Neuronal stem cell (in vitro differentiated cells): ENCODE measurements around the gene DUSP22.
A peak's percentile ranks its signal among the peaks of the same experiment; 100 is the strongest.

Experiments
- DNase-seq: peaks from one replicate; pipeline ENCODE4 v3.0.0-alpha.2; 2013; ENCODE audit warnings: low spot score
- H2AFZ ChIP-seq: one replicate; pipeline ENCODE4 v1.6.1; 2013; ENCODE audit warnings: mild to moderate bottlenecking, low read length, inconsistent platforms
- H2AK5ac ChIP-seq: 2 replicates; pipeline ENCODE4 v1.6.1; 2013; ENCODE audit warnings: low read depth, mild to moderate bottlenecking, inconsistent platforms, low read length, moderate library complexity, mixed read lengths
- H2BK120ac ChIP-seq: 2 replicates; pipeline ENCODE4 v1.6.1; 2013; ENCODE audit warnings: low read depth, mild to moderate bottlenecking, inconsistent platforms, low read length, moderate library complexity, mixed read lengths
- H2BK12ac ChIP-seq: one replicate; pipeline ENCODE4 v1.6.1; 2013; ENCODE audit warnings: low read length, inconsistent platforms
- H2BK15ac ChIP-seq: 2 replicates; pipeline ENCODE4 v1.6.1; 2013; ENCODE audit warnings: mild to moderate bottlenecking, low read length, inconsistent platforms, mixed read lengths
- H2BK5ac ChIP-seq: one replicate; pipeline ENCODE4 v1.6.1; 2013; ENCODE audit warnings: inconsistent platforms, mild to moderate bottlenecking, low read length, moderate library complexity
- H3K14ac ChIP-seq: one replicate; pipeline ENCODE4 v1.6.1; 2013; ENCODE audit warnings: low read length, inconsistent platforms
- H3K18ac ChIP-seq: 2 replicates; pipeline ENCODE4 v1.6.1; 2013; ENCODE audit warnings: low read length, inconsistent platforms
- H3K23ac ChIP-seq: 2 replicates; pipeline ENCODE4 v1.6.1; 2013; ENCODE audit warnings: low read depth, mild to moderate bottlenecking, mixed read lengths, low read length, inconsistent platforms; ENCODE audit not compliant: poor library complexity
- H3K27ac ChIP-seq: replicated peaks from 3 replicates; pipeline ENCODE4 v1.5.1; 2013; ENCODE audit warnings: low read length, inconsistent platforms
- H3K27me3 ChIP-seq, 3 experiments: 2 replicates each; pipeline ENCODE4 v1.6.1; 2013; ENCODE audit warnings: low read length in 3 of 3, mild to moderate bottlenecking in 2 of 3, inconsistent platforms in 1 of 3, low read depth in 1 of 3, mixed read lengths in 1 of 3, moderate library complexity in 1 of 3; ENCODE audit not compliant: control insufficient read depth in 3 of 3, insufficient read depth in 3 of 3
- H3K36me3 ChIP-seq, 2 donors: replicated peaks in 1 of 2; 2 replicates each; pipeline ENCODE4 v1.6.1; 2013; ENCODE audit warnings: low read length in 2 of 2; ENCODE audit not compliant: control insufficient read depth in 2 of 2, insufficient read depth in 2 of 2
- H3K4ac ChIP-seq: 2 replicates; pipeline ENCODE4 v1.6.1; 2013; ENCODE audit warnings: inconsistent platforms, mild to moderate bottlenecking, low read length, moderate library complexity
- H3K4me1 ChIP-seq, 2 donors: 1 replicate in 1 of 2; 2 replicates in 1 of 2; pipeline ENCODE4 v1.6.1; 2013; ENCODE audit warnings: low read length in 2 of 2, low read depth in 1 of 2; ENCODE audit not compliant: control insufficient read depth in 2 of 2, insufficient read depth in 1 of 2
- H3K4me2 ChIP-seq: one replicate; pipeline ENCODE4 v1.6.1; 2013; ENCODE audit warnings: mild to moderate bottlenecking, low read length, inconsistent platforms; ENCODE audit not compliant: insufficient read depth, poor library complexity, severe bottlenecking
- H3K4me3 ChIP-seq, 2 donors: 2 replicates each; pipeline ENCODE4 v1.5.1; 2013; ENCODE audit warnings: low read length in 2 of 2, mild to moderate bottlenecking in 2 of 2, inconsistent platforms in 1 of 2, moderate library complexity in 1 of 2
- H3K79me1 ChIP-seq: one replicate; pipeline ENCODE4 v1.6.1; 2013; ENCODE audit warnings: low read depth, mild to moderate bottlenecking, inconsistent platforms, low read length, moderate library complexity
- H3K9ac ChIP-seq: one replicate; pipeline ENCODE4 v1.6.1; 2013; ENCODE audit warnings: mild to moderate bottlenecking, low read depth, low read length, inconsistent platforms; ENCODE audit not compliant: poor library complexity
- H3K9me3 ChIP-seq, 2 donors: replicated peaks in 1 of 2; 2 replicates each; pipeline versions ENCODE3 to v1.6.1; 2013; ENCODE audit warnings: low read length in 2 of 2, mild to moderate bottlenecking in 2 of 2, inconsistent platforms in 1 of 2, low read depth in 1 of 2, mixed read lengths in 1 of 2, moderate library complexity in 1 of 2; ENCODE audit not compliant: control insufficient read depth in 2 of 2, insufficient read depth in 1 of 2
- H4K8ac ChIP-seq: one replicate; pipeline ENCODE4 v1.6.1; 2013; ENCODE audit warnings: low read depth, mild to moderate bottlenecking, inconsistent platforms, low read length, moderate library complexity
- H4K91ac ChIP-seq: one replicate; pipeline ENCODE4 v1.6.1; 2013; ENCODE audit warnings: low read length, low read depth, mild to moderate bottlenecking, inconsistent platforms; ENCODE audit not compliant: poor library complexity
- WGBS, 2 donors: extraction: QIAGEN DNeasy Blood & Tissue Kit; methylation state at CpG; one replicate each; pipeline ENCODE4 v1.1.7; 2013; ENCODE audit warnings: missing lambda C conversion rate in 2 of 2, mixed read lengths in 1 of 2; ENCODE audit not compliant: insufficient read length in 2 of 2, insufficient replicate concordance in 1 of 2; ENCODE audit errors: extremely low coverage in 2 of 2; 5-methylcytosine and 5-hydroxymethylcytosine counted together

The DUSP22 gene

DNA sequence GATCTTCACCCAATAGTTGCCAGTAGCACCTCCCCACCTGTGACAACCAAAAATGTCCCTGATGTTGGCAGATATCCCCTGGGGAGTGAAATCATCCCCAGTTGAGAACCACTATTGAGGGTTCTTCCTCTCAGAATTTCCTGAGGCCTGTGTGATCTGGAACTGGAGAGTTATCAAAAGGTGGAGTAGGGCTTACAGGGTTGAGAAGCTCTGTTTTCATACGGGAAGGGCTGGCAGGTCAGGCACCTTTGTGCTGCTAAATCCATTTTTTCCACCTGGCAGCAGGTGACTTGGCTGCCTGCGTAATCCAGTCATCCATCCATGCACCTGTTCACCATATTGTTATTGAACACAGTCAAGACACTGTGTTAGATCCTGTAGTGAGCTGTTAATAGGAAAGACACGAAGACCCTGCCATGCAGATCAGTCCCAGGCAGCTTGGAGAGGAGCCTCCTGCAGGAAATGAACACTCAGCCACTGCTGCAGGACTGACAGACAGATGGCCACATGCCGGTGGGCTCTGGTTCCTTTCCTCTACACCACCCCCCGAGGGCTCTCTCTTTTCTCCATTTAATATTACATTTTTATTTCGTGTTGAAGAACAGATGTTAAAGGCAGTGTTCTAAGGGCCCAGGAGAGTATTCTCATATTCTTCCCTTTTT lies 5.4 kb downstream of the DUSP22 start:
- Histone ChIP-seq H3K9ac (no peak overlapping the region), H3K9me3 (peaks cover 0 to 32% of the 10 kb centered on the region in 2 donors), H3K27me3 (no peaks in the 10 kb centered on the region), H4K8ac (no peak overlapping the region), H3K36me3 (no peaks in the 10 kb centered on the region), H3K4me3 (no peak overlapping the region), H2BK12ac (no peak overlapping the region), H2BK120ac (no peak overlapping the region), H3K14ac (no peak overlapping the region), H3K79me1 (peaks cover 5% of the 10 kb centered on the region), H3K23ac (no peak overlapping the region), H3K4ac (no peak overlapping the region), H2AK5ac (no peak overlapping the region), H2BK5ac (no peak overlapping the region), H2AFZ (no peak overlapping the region), H4K91ac (no peak overlapping the region), H3K27ac (no peak overlapping the region), H3K18ac (no peak overlapping the region), H2BK15ac (no peak overlapping the region), H3K4me1 (peaks cover 4 to 20% of the 10 kb centered on the region in 2 donors), H3K4me2 (no peak overlapping the region)
- DNase-seq, result no peak
- no CpG with 5 or more reads among the region's 6 CpGs for WGBS, 2 donors

GRCh38 chr6:298233-299103 lies 6.2 kb downstream of the DUSP22 start:
- Histone ChIP-seq H3K18ac (no peak overlapping the region), H2AK5ac (no peak overlapping the region), H2BK120ac (no peak overlapping the region), H3K9me3 (peaks cover 0 to 38% of the 10 kb centered on the region in 2 donors), H2AFZ (peak overlapping the region; percentile 10), H2BK12ac (no peak overlapping the region), H4K91ac (no peak overlapping the region), H3K14ac (no peak overlapping the region), H3K4ac (no peak overlapping the region), H3K9ac (no peak overlapping the region), H3K27ac (no peak overlapping the region), H3K23ac (no peak overlapping the region), H2BK5ac (no peak overlapping the region), H4K8ac (no peak overlapping the region), H3K79me1 (peaks cover 5% of the 10 kb centered on the region), H3K36me3 (no peaks in the 10 kb centered on the region), H3K27me3 (no peaks in the 10 kb centered on the region), H2BK15ac (no peak overlapping the region), H3K4me3 (no peak overlapping the region), H3K4me2 (no peak overlapping the region), H3K4me1 (peaks cover 3 to 17% of the 10 kb centered on the region in 2 donors)
- DNase-seq, result no peak
- no CpG with 5 or more reads among the region's 11 CpGs for WGBS, 2 donors

GRCh38 chr6:299104-299980 lies 7.1 kb downstream of the DUSP22 start:
- DNase-seq, result no peak
- H3K14ac ChIP-seq, result no peak overlapping the region
- H2BK120ac ChIP-seq, result no peak overlapping the region
- peaks cover 7% of the 10 kb centered on the region for H3K79me1 ChIP-seq
- WGBS, 2 donors, result no CpG with 5 or more reads among the region's 10 CpGs
- H3K27me3 ChIP-seq, result no peaks in the 10 kb centered on the region
- no peak overlapping the region for H4K8ac ChIP-seq
- no peaks in the 10 kb centered on the region for H3K36me3 ChIP-seq
- no peak overlapping the region for H3K23ac ChIP-seq
- no peak overlapping the region for H2BK12ac ChIP-seq
- H2AFZ ChIP-seq, result no peak overlapping the region
- H2BK5ac ChIP-seq, result no peak overlapping the region
- H3K4me2 ChIP-seq, result no peak overlapping the region
- H3K18ac ChIP-seq, result no peak overlapping the region
- H3K4me3 ChIP-seq, result no peak overlapping the region
- peaks cover 3 to 16% of the 10 kb centered on the region in 2 donors for H3K4me1 ChIP-seq
- no peak overlapping the region for H3K4ac ChIP-seq
- H3K27ac ChIP-seq, result no peak overlapping the region
- H2AK5ac ChIP-seq, result no peak overlapping the region
- H3K9ac ChIP-seq, result no peak overlapping the region
- peaks cover 0 to 45% of the 10 kb centered on the region in 2 donors for H3K9me3 ChIP-seq
- no peak overlapping the region for H4K91ac ChIP-seq
- no peak overlapping the region for H2BK15ac ChIP-seq
